VCaP (cell line): Measurements from ENCODE around the gene MACROD2.

Experiments used
- H3K27ac ChIP-seq: fragments of 450-650 bp; 2 replicates; pipeline ENCODE4 v1.5.1; 2017
- TF ChIP-seq, protein P1 (sequence below): fragments of 450-650 bp; conservative IDR thresholded peaks from 2 replicates; pipeline ENCODE4 v1.5.1; 2017; ENCODE audit warnings: mild to moderate bottlenecking, moderate library complexity

Gene MACROD2

DNA sequence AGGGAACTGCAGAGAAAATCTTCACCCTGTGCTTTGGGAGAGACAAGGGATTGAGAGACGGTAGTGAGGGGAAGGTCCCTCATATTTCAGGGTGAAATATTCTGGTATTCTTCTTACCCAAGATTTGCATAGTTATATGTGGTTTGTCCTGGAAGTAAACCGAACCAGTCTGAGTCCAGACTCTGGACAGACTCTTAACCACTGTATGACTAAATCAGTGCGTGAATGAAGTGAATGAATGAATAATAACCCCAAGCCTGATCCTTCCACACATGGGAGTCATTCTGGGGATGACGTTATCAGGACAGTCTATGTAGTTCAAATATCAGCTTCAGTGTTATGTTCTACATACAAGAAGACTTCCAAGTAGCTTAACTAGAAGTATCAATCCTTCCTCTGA, 1887.2 kb downstream of the MACROD2 start:
- TF ChIP-seq, protein P1, sequence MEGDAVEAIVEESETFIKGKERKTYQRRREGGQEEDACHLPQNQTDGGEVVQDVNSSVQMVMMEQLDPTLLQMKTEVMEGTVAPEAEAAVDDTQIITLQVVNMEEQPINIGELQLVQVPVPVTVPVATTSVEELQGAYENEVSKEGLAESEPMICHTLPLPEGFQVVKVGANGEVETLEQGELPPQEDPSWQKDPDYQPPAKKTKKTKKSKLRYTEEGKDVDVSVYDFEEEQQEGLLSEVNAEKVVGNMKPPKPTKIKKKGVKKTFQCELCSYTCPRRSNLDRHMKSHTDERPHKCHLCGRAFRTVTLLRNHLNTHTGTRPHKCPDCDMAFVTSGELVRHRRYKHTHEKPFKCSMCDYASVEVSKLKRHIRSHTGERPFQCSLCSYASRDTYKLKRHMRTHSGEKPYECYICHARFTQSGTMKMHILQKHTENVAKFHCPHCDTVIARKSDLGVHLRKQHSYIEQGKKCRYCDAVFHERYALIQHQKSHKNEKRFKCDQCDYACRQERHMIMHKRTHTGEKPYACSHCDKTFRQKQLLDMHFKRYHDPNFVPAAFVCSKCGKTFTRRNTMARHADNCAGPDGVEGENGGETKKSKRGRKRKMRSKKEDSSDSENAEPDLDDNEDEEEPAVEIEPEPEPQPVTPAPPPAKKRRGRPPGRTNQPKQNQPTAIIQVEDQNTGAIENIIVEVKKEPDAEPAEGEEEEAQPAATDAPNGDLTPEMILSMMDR, result no peak
- H3K27ac ChIP-seq, result no peak overlapping the region

DNA sequence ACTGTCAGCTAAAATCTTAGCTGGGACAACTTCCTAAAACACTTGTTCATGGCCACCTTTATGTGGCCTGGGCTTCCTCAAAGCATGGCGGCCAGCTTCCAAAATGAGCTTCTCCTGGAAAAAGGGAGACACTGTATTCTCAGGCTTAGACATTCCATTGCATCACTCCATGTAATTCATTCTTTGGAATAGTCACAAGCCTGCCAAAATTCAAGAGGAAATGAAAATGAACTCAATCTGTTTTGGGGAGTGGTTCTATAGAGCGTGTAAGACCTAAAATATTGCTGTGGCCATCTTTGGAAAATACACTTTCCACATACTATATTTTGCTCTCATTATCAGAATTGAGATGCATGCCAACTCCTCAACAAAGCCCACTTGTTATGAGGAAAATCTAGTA, 1890.9 kb downstream of the MACROD2 start:
- TF ChIP-seq, protein P1, result no peak
- H3K27ac ChIP-seq, result no peak overlapping the region

DNA sequence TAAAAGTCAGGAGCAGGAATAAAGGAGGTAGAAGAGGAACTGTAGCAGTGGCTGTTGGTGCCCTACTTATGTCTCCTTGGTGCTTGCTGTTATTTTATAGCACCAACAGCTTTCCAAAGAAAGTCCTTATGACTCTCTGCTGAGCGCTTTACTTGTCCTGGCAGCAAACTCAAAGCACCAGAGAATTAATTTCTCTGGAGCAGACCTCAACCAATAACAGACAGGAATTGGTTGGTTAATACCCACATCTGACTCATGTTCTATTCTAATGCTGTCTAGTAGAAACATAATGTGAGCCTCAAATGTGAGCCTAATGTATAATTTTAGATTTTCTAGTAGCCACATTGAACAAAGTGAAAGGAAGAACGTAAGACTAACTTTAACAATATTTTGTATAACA, 1892.1 kb downstream of the MACROD2 start:
- TF ChIP-seq, protein P1, result no peak

DNA sequence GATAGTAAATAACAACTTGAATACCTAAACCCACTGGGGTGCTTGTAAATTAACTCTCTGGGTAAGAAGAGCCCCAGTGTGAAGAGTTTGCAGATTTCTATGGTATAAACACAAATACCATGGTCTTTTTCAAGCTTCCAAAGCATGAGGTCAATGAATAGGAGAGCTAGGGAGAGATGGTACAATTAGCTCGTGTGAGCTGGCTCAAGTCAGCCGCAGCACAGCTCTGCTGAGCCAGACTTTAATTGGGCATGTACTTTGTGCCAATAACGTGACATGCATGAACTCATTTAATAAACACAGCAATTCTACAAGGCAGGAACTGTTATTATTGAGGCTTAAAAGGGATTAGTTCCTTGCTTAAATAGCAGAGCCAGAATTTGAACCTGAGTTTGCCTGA, 1893.7 kb downstream of the MACROD2 start:
- H3K27ac ChIP-seq, result no peak overlapping the region
- TF ChIP-seq, protein P1, result no peak

More for the DNA sequence above, 1892.1 kb downstream of the MACROD2 start:
- H3K27ac ChIP-seq, result no peak overlapping the region

DNA sequence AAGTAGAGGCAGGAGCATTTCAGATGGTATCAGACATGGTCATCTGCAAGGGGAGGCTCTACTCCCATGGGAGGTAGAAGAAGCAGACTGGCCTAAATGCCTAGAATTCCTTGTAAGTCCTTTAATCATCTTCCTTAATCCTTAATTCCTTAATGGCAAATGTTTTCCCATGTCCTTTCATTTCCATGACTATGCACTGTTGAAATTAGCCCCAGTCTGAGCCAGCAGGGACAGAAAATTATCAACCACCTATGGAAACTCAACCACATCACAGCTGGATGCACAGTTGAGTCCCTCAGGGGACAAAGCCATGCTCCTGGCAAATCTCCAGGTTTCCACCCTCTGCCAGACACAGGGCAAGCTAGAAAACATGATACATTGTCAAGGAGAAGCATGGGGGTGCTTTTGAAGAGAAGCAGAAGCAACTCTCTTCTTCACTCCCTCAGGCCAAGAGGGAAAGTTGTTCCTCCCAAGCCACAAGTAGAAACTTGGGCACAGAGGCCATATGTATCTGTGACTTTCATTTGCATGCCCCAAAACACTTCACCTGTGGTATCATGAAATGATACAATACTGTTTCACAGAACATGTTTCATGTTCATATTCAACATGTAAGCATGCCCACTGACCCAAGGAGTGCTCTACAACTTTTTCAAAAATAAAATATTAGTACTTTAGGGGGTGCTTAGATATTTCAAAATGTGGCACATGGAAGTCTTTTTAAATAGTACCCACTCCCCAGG, 1894.4 kb downstream of the MACROD2 start:
- TF ChIP-seq, protein P1, result no peak
- H3K27ac ChIP-seq, result no peak overlapping the region

DNA sequence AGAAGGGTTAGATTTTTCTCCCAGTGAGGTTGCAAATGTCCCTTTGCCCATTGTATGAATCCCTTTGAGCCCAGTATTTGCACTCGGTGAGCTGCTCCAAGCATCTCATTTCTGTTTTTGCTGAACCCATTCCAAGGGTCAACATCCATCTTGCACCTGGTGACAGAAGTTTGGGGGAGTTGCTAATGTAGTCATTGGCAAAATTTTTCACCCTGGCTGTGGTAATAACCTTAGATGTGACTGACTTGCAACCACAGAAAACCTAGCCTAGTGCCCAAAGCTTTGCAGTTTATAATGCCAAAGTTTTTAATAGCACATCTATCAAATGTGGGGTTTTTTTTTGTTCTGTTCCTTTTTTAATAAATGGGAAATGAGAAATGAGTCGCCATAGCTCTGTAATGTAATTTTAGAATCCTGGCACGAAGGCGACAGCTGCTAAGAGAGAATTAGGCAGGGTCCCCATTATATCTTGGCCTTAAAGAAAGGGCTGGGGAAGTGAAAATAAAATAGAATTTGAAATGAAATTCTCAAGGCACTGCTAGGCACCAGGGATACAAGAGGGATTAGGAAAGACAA, 1895.2 kb downstream of the MACROD2 start:
- no peak overlapping the region for H3K27ac ChIP-seq
- TF ChIP-seq, protein P1, result no peak

DNA sequence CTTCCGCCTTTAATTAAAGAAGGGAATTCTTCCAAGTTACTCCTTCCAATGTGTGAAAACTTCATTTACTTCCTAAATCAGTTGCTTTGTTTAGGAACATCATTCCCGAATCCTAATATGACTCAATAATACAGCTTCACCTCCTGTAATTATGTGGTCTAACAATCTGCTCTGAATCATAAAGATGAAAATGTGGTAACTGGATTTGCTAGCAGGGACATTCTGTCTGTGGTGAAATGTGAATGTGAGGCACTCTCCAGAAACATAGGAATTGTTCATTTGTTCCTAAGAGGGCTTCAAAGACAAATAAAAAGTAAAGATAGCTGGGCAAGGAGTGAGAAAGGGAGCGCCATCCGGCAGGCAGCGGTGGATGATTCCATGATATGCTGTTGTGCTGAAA, 1899.8 kb downstream of the MACROD2 start:
- TF ChIP-seq, protein P1, result no peak
- H3K27ac ChIP-seq, result no peak overlapping the region
